Panc1 (cell line): ENCODE results near the gene DPYD. TPM values are rescaled to one million over a fixed set of nuclear protein-coding genes. Genes with fewer than 3 reads are reported as not detected.

Source experiments
- ATAC-seq: fragments of 200-7000 bp; cut with Tn5 transposase; 2 replicates; pipeline ENCODE4 v1.9.1; 2020; ENCODE audit warnings: mild to moderate bottlenecking, moderate library complexity
- BruUV-seq: library from RNA; stranded (reverse); fragments of 400-500 nt; replicated peaks from 2 replicates; lab custom pipeline; 2021; lab: Mats Ljungman, UMichigan
- CTCF ChIA-PET: fragments of 300-600 bp; sonication (Branson Sonifier 250); formaldehyde crosslinking; loops from one replicate; lab custom pipeline; 2022; ENCODE audit warnings: antibody characterized with exemption; lab: Charles Lee
- POLR2A ChIA-PET: fragments of 300-600 bp; sonication (Branson Sonifier 250); formaldehyde crosslinking; loops from one replicate; lab custom pipeline; 2022; ENCODE audit warnings: antibody characterized with exemption; lab: Charles Lee
- DNase-seq: peaks from one replicate; pipeline ENCODE4 v3.0.0-alpha.2; 2010; ENCODE audit warnings: low read depth, low spot score
- H3K27ac ChIP-seq: 2 replicates; pipeline ENCODE4 v1.5.1; 2011; ENCODE audit warnings: mild to moderate bottlenecking, low read length, inconsistent platforms
- H3K27me3 ChIP-seq: fragments of 200-500 bp; sonication (Bioruptor generic); 2 replicates; pipeline ENCODE4 v1.6.0; 2014; ENCODE audit warnings: low read length, inconsistent platforms; ENCODE audit not compliant: control insufficient read depth, insufficient read depth
- H3K36me3 ChIP-seq: fragments of 200-500 bp; sonication (Bioruptor generic); 2 replicates; pipeline ENCODE4 v1.5.1; 2014; ENCODE audit warnings: inconsistent platforms, mild to moderate bottlenecking, low read length, moderate library complexity; ENCODE audit not compliant: control insufficient read depth, insufficient read depth
- H3K4me1 ChIP-seq: 2 replicates; pipeline ENCODE4 v1.5.1; 2011; ENCODE audit warnings: inconsistent platforms, mild to moderate bottlenecking, low read length, moderate library complexity; ENCODE audit not compliant: control insufficient read depth, insufficient read depth
- H3K4me3 ChIP-seq, 2 experiments: 2 replicates each; pipeline ENCODE4 v1.5.1; 2011 to 2012; ENCODE audit warnings: low read depth in 2 of 2, low read length in 2 of 2, mild to moderate bottlenecking in 2 of 2, inconsistent platforms in 1 of 2, moderate library complexity in 1 of 2
- H3K9me3 ChIP-seq: fragments of 200-500 bp; sonication (Bioruptor generic); 2 replicates; pipeline ENCODE4 v1.5.1; 2014; ENCODE audit warnings: low read depth, mild to moderate bottlenecking, inconsistent platforms, low read length, moderate library complexity; ENCODE audit not compliant: control insufficient read depth, insufficient read depth
- POLR2AphosphoS5 ChIP-seq: IDR thresholded peaks from 2 replicates; pipeline ENCODE4 v1.6.1; 2012; ENCODE audit warnings: mild to moderate bottlenecking, low read depth, low read length, moderate library complexity
- REST ChIP-seq, 2 experiments: IDR thresholded peaks; 2 replicates each; pipeline ENCODE4 v1.6.1; 2011 to 2012; ENCODE audit warnings: low read depth in 2 of 2, control low read depth in 1 of 2, low read length in 1 of 2, mild to moderate bottlenecking in 1 of 2, moderate library complexity in 1 of 2; ENCODE audit not compliant: insufficient read depth in 1 of 2
- SIN3A ChIP-seq: IDR thresholded peaks from 2 replicates; pipeline ENCODE4 v1.6.1; 2012; ENCODE audit warnings: low read depth, mild to moderate bottlenecking, low read length, moderate library complexity, borderline replicate concordance; ENCODE audit not compliant: insufficient read depth
- TCF7L2 ChIP-seq: IDR thresholded peaks from 2 replicates; pipeline ENCODE4 v1.6.1; 2011; ENCODE audit warnings: mild to moderate bottlenecking, low read depth, low read length, inconsistent platforms
- in situ Hi-C: cut with HindIII; loops from 2 replicates; pipeline ENCODE4 v1.10.0; 2016; ENCODE audit warnings: low sequenced_read_pairs, low pct_unique_long_range_greater_than_20kb
- intact Hi-C: fragments of 100-400 bp; cut with micrococcal nuclease; formaldehyde crosslinking; loops from one replicate; pipeline ENCODE4 v1.10.0; 2022; ENCODE audit not compliant: unreplicated experiment
- total RNA-seq: library from RNA; stranded (reverse); gene quantifications from one replicate; pipeline ENCODE4 v1.2.1, GENCODE V29; 2021; ENCODE audit not compliant: unreplicated experiment
- TF ChIP-seq, protein P1 (sequence below): fragments of 450-650 bp; IDR thresholded peaks from 2 replicates; pipeline ENCODE4 v1.5.1; 2017; ENCODE audit warnings: mild to moderate bottlenecking

Gene DPYD
- total RNA-seq, 1 experiment from 2014 or later, result 2.0 TPM

- no TSS peak for BruUV-seq
- DNase-seq, result no peak
Observed at GRCh38 chr1:97245026-97245425, 675.8 kb downstream of the DPYD start.

GRCh38 chr1:97243973-97244560, 676.8 kb downstream of the DPYD start:
- ChIA-PET CTCF (no interaction called here), POLR2A (no interaction called here)
- Histone ChIP-seq H3K4me3 (no peak overlapping the region), H3K9me3 (no peaks in the 10 kb centered on the region), H3K36me3 (no peaks in the 10 kb centered on the region), H3K4me1 (no peaks in the 10 kb centered on the region), H3K27ac (no peak overlapping the region), H3K27me3 (no peaks in the 10 kb centered on the region)
- BruUV-seq, result no TSS peak
- in situ Hi-C loops, result no loop called here
- no peak for TF ChIP-seq POLR2AphosphoS5
- TF ChIP-seq, protein P1, sequence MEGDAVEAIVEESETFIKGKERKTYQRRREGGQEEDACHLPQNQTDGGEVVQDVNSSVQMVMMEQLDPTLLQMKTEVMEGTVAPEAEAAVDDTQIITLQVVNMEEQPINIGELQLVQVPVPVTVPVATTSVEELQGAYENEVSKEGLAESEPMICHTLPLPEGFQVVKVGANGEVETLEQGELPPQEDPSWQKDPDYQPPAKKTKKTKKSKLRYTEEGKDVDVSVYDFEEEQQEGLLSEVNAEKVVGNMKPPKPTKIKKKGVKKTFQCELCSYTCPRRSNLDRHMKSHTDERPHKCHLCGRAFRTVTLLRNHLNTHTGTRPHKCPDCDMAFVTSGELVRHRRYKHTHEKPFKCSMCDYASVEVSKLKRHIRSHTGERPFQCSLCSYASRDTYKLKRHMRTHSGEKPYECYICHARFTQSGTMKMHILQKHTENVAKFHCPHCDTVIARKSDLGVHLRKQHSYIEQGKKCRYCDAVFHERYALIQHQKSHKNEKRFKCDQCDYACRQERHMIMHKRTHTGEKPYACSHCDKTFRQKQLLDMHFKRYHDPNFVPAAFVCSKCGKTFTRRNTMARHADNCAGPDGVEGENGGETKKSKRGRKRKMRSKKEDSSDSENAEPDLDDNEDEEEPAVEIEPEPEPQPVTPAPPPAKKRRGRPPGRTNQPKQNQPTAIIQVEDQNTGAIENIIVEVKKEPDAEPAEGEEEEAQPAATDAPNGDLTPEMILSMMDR, result peak; percentile 47; the same call in 1 of the 2 replicates
- no peak for DNase-seq
- ATAC-seq, result no peak
- intact Hi-C loops, result no loop called here

More at GRCh38 chr1:97245026-97245425, 675.8 kb downstream of the DPYD start:
- Histone ChIP-seq H3K36me3 (no peaks in the 10 kb centered on the region), H3K4me1 (no peaks in the 10 kb centered on the region), H3K4me3 (no peak overlapping the region), H3K27me3 (no peaks in the 10 kb centered on the region), H3K9me3 (no peaks in the 10 kb centered on the region), H3K27ac (no peak overlapping the region)
- ChIA-PET POLR2A (no interaction called here), CTCF (no interaction called here)
- no peak for ATAC-seq
- in situ Hi-C loops, result no loop called here
- intact Hi-C loops, result no loop called here
- TF ChIP-seq REST (IDR thresholded peaks at IDR 0.05; ENCODE audit: insufficient read depth in 1 of 2, low read depth in 2 of 2, low read length in 1 of 2), result no peak
- TF ChIP-seq, protein P1, result no peak
- no peak for TF ChIP-seq SIN3A
- no peak for TF ChIP-seq POLR2AphosphoS5
- no peak for TF ChIP-seq TCF7L2
